Right lobe of liver (tissue), 6 donors: ENCODE data around the gene FKBP7. TPM values are rescaled to one million over a fixed set of nuclear protein-coding genes. Genes with fewer than 3 reads are reported as not detected.
A peak's percentile ranks its signal among the peaks of the same experiment; 100 is the strongest.

Source experiments
- ATAC-seq, 4 donors: fragments of 200-7000 bp; cut with Tn5 transposase; one replicate each; pipeline ENCODE4 v1.9.1; 2020; ENCODE audit warnings: mild to moderate bottlenecking in 4 of 4, moderate library complexity in 4 of 4
- DNase-seq, 3 donors: peaks; one replicate each; pipeline ENCODE4 v3.0.0-alpha.2; 2020
- H3K27ac ChIP-seq, 3 donors: fragments of 200-600 bp; one replicate each; pipeline ENCODE4 v1.8.0; 2022
- H3K27me3 ChIP-seq, 2 donors: fragments of 200-600 bp; one replicate each; pipeline ENCODE4 v1.8.0; 2022
- H3K36me3 ChIP-seq, 4 donors: fragments of 200-600 bp; sonication (generic) in 1 of 4; one replicate each; pipeline versions ENCODE4 v1.5.1 to v1.8.0; 2017 to 2022; ENCODE audit warnings: control low read depth in 1 of 4
- H3K4me1 ChIP-seq, 4 donors: fragments of 200-600 bp; sonication (generic) in 1 of 4; one replicate each; pipeline versions ENCODE4 v1.5.1 to v1.8.0; 2017 to 2022; ENCODE audit warnings: control low read depth in 1 of 4
- H3K4me3 ChIP-seq, 3 donors: fragments of 200-600 bp; one replicate each; pipeline ENCODE4 v1.8.0; 2022
- H3K9me3 ChIP-seq, 4 donors: fragments of 200-600 bp; sonication (generic) in 1 of 4; one replicate each; pipeline versions ENCODE4 v1.5.1 to v1.8.0; 2017 to 2022; ENCODE audit warnings: control low read depth in 1 of 4
- CTCF ChIP-seq, 4 donors: fragments of 200-600 bp in 3 of 4; fragments of 450-650 bp in 1 of 4; IDR thresholded peaks; one replicate each; pipeline versions ENCODE4 v1.5.1 to v1.8.0; 2016 to 2022; ENCODE audit warnings: antibody characterized with exemption in 4 of 4, mild to moderate bottlenecking in 2 of 4
- POLR2A ChIP-seq: fragments of 450-650 bp; IDR thresholded peaks from one replicate; pipeline ENCODE4 v1.6.1; 2017; ENCODE audit warnings: antibody characterized with exemption, mild to moderate bottlenecking
- WGBS: methylation state at CpG from one replicate; pipeline ENCODE4 v1.1.6; 2018; ENCODE audit warnings: low coverage, low lambda C conversion rate; ENCODE audit not compliant: insufficient coverage; ENCODE audit errors: missing lambda C conversion rate; 5-methylcytosine and 5-hydroxymethylcytosine counted together
- intact Hi-C, 2 donors: fragments of 100-400 bp; cut with DNase I; formaldehyde crosslinking; loops; one replicate each; pipeline versions ENCODE4 v1.11.2 to v1.14.1; 2022
- total RNA-seq, 6 experiments: library from RNA; depleted of rRNA in 2 of 6; stranded (reverse); fragments of >200 nt in 2 of 6; fragmentation: NEBNext Ultra II Directional in 3 of 6; extraction: Animal tissue kit (Norgen Biotek cat#: 25700) in 3 of 6; gene quantifications; one replicate each; pipeline versions ENCODE4 v1.1.0 to v1.2.4, GENCODE V29; 2016 to 2023
- donor health status: DM: no; HTN: yes; CAD: no.
- donor health status: DM: no; HTN: no; CAD: no.
- donor health status: DM: no; HTN: no; CAD: no.
- donor health status: DM: no; HTN: yes; CAD: no.
- donor health status: DM: no; HTN: yes; CAD: no.

FKBP7 gene
- total RNA-seq, 6 experiments from 2014 or later: 2.5 to 12.7 (median 4.8) TPM

DNA sequence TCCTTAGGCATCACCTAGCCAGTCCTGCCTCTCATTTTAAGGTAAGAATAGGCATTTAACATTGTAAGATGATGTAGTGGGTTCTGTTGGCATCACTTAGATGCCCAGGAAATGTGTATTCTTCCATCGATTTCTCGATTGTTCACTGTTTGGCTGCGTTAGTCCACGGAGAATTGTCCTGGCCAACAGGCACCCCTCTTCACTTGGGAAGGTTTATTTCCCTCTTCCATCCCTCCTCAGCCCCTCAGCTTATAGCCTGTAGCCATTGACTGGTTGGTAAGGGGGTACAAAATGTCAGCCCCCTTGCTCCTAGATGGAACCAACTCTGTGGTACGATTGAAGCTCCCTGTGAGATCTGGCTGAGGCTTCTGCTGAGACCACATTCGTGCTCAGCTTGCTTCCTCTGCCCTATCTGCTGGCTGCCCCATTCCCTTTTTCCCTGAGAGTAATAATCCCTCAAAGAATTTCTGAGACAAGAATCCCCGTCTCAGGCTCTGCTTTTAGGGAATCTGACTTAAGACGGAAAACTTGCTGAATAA is 45.3 kb upstream of the FKBP7 start:
- intact Hi-C loops: no loop called here
- TF ChIP-seq CTCF (IDR thresholded peaks at IDR 0.05): no peak
- no peak for TF ChIP-seq POLR2A
- Histone ChIP-seq H3K4me3 (peak overlapping the region; percentile 47 to 67 (median 58)), H3K27me3 (no peaks in the 10 kb centered on the region), H3K9me3 (no peaks in the 10 kb centered on the region), H3K36me3 (no peaks in the 10 kb centered on the region), H3K4me1 (peaks cover 0 to 4% (median 0%) of the 10 kb centered on the region in 4 donors), H3K27ac (peak overlapping the region; percentile 19 to 62 (median 19))
- ATAC-seq (peak; percentile 7 to 28 (median 18)), DNase-seq (no peak)
- WGBS: 21% methylated on average over 8 of the region's 8 CpGs

DNA sequence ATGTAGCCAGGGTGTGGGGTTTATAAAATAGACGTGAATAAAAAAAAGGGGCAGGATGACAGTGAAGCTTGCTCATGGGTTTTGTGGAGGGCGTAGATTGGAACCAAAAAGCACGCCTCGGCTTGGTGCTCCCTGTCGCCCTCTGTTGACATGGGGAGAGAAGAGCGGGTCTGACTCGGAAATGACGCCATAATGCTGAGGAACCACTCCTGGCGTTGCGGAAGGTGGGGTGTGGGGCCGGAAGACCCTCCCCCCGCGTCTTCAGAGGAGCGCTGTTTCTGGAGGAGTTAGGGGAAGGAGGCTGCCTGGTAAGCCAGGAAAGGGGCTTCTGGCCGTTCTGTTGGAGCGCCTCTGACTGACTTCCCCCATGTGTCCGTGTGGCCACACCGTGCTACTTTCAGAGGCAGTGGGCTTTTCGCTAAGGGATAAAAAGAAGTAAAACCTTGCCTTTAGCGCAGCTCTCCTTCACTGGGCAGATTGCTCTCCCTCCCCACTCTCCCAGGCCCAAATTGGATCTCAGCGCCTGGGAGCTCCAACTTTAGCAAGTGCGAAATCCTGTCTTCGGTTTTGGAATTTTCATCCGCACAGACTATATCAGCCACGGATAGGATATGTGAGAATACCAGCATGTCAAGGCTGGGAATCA is 44.7 kb upstream of the FKBP7 start:
- DNase-seq (peak; percentile 74 to 83 (median 82)), ATAC-seq (peak; percentile 98 to 99 (median 98))
- no peaks in the 10 kb centered on the region for H3K36me3 ChIP-seq
- peak overlapping the region; percentile 19 to 62 (median 19) for H3K27ac ChIP-seq
- intact Hi-C loops: no loop called here
- peak overlapping the region; percentile 47 to 67 (median 58) for H3K4me3 ChIP-seq
- TF ChIP-seq POLR2A (peak; percentile 18), CTCF (IDR thresholded peaks at IDR 0.05) (peak; percentile 53 to 66 (median 64))
- no peaks in the 10 kb centered on the region for H3K9me3 ChIP-seq
- 22% methylated on average over 17 of the region's 25 CpGs for WGBS
- H3K4me1 ChIP-seq: peaks cover 0 to 4% (median 0%) of the 10 kb centered on the region in 4 donors
- no peaks in the 10 kb centered on the region for H3K27me3 ChIP-seq

DNA sequence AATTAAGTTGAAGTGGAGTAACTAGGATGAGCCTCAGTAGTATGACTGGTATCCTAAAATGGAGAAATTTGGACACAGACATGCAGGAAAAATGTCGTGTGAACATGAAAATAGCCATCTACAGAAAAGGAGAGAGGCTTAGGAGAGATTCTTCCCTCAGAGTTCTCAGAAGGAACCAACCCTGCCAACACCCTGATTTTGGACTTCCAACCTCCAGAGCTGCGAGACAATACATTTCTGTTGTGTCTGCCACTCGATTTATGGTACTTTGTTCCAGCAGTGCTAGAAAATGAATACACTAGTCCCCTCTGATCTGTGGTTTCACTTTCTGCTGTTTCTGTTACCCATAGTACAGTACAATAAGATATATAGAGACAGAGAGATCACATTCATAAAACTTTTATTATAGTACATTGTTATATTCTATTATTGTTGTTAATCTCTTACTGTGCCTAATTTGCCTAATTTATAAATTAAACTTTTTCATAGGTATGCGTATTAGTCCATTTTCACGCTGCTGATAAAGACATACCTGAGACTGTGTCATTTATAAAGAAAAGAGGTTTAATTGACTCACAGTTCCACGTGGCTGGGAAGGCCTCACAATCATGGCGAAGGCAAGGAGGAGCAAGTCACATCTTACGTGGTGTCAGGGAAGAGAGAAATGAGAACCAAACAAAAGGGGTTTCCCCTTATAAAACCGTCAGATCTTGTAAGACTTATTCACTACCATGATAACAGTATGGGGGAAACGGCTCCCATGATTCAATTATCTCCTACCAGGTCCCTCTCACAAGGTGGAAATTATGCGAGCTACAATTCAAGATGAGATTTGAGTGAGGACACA is 43.1 kb upstream of the FKBP7 start:
- Histone ChIP-seq H3K27me3 (no peaks in the 10 kb centered on the region), H3K9me3 (no peaks in the 10 kb centered on the region), H3K27ac (no peak overlapping the region), H3K36me3 (no peaks in the 10 kb centered on the region), H3K4me1 (peaks cover 0 to 4% (median 0%) of the 10 kb centered on the region in 4 donors), H3K4me3 (no peak overlapping the region)
- DNase-seq (no peak), ATAC-seq (no peak)
- 88% methylated on average over 10 of the region's 11 CpGs for WGBS
- TF ChIP-seq CTCF (IDR thresholded peaks at IDR 0.05) (no peak), POLR2A (no peak)
- intact Hi-C loops: no loop called here

- DNase-seq: no peak
- TF ChIP-seq CTCF (IDR thresholded peaks at IDR 0.05): no peak
- no peak for TF ChIP-seq POLR2A
- intact Hi-C loops: no loop called here
- ATAC-seq: no peak
- Histone ChIP-seq H3K27ac (no peak overlapping the region), H3K4me1 (no peaks in the 10 kb centered on the region), H3K36me3 (peaks cover 0 to 2% (median 0%) of the 10 kb centered on the region in 4 donors), H3K9me3 (no peaks in the 10 kb centered on the region), H3K4me3 (no peak overlapping the region), H3K27me3 (no peaks in the 10 kb centered on the region)
- 91% methylated on average over 1 of the region's 1 CpG for WGBS
Observed at GRCh38 chr2:178517496-178517895, 39.1 kb upstream of the FKBP7 start.
